Effector CD8-positive, alpha-beta T cell (primary cell): Measurements from ENCODE around the gene DCAF5.
"Not testable (repeated sequence)": the region's sequence is repeated elsewhere in the genome, so short reads cannot be mapped to it uniquely, and the experiment has no call there.

Experiments used
- DNase-seq: peaks from one replicate; lab custom pipeline; 2025; lab: John Stamatoyannopoulos, UW

The DCAF5 gene

GRCh38 chr14:69042787-69043444 is 110.0 kb downstream of the DCAF5 start:
- DNase-seq = no peak

- no peak for DNase-seq
Observed at GRCh38 chr14:69042299-69042698, 110.6 kb downstream of the DCAF5 start.

- DNase-seq = no peak
Observed at GRCh38 chr14:69041783-69042182, 111.1 kb downstream of the DCAF5 start.

GRCh38 chr14:69040353-69040752 is 112.6 kb downstream of the DCAF5 start:
- DNase-seq = no peak

GRCh38 chr14:69039288-69039628 is 113.7 kb downstream of the DCAF5 start:
- no peak for DNase-seq

- no peak for DNase-seq
Observed at GRCh38 chr14:69038455-69039287, 114.2 kb downstream of the DCAF5 start.

GRCh38 chr14:69037790-69038454 is 115.0 kb downstream of the DCAF5 start:
- DNase-seq = no peak

GRCh38 chr14:69036757-69037506 is 116.0 kb downstream of the DCAF5 start:
- no peak for DNase-seq

GRCh38 chr14:69034612-69035262 is 118.2 kb downstream of the DCAF5 start:
- no peak for DNase-seq

- DNase-seq = no peak
Observed at GRCh38 chr14:69027242-69027913, 125.5 kb downstream of the DCAF5 start.

- DNase-seq = no peak
Observed at GRCh38 chr14:69023035-69023434, 129.9 kb downstream of the DCAF5 start.

GRCh38 chr14:69022093-69022492 is 130.8 kb downstream of the DCAF5 start:
- DNase-seq = not testable (repeated sequence)

GRCh38 chr14:69017706-69018105 is 135.2 kb downstream of the DCAF5 start:
- DNase-seq = no peak

GRCh38 chr14:69014829-69015259 is 138.1 kb downstream of the DCAF5 start:
- DNase-seq = no peak

GRCh38 chr14:69013943-69014782 is 138.8 kb downstream of the DCAF5 start:
- no peak for DNase-seq

- no peak for DNase-seq
Observed at GRCh38 chr14:69012256-69012953, 140.5 kb downstream of the DCAF5 start.

- no peak for DNase-seq
Observed at GRCh38 chr14:69010648-69011047, 142.3 kb downstream of the DCAF5 start.

- DNase-seq = no peak
Observed at GRCh38 chr14:69008421-69008884, 144.5 kb downstream of the DCAF5 start.

- DNase-seq = no peak
Observed at GRCh38 chr14:69006346-69006745, 146.6 kb downstream of the DCAF5 start.
